GM23338 (cell line): ENCODE results near the gene SMIM45.

ENCODE experiments used
- ATAC-seq: fragments of 200-7000 bp; cut with Tn5 transposase; 3 replicates; pipeline ENCODE4 v1.9.1; 2020
- DNase-seq: peaks from one replicate; pipeline ENCODE4 v3.0.0-alpha.2; 2015; ENCODE audit warnings: low spot score
- H2AFZ ChIP-seq: fragments of 200-600 bp; sonication (generic); 2 replicates; pipeline ENCODE4 v1.8.0; 2016; ENCODE audit warnings: antibody characterized with exemption, mild to moderate bottlenecking, moderate library complexity
- H3F3A ChIP-seq: fragments of 200-600 bp; sonication (generic); replicated peaks from 2 replicates; pipeline ENCODE4 v1.8.0; 2017; ENCODE audit warnings: antibody characterized with exemption, mixed run types, low read depth
- H3K27ac ChIP-seq: fragments of 200-600 bp; sonication (generic); 2 replicates; pipeline ENCODE4 v1.6.1; 2016; ENCODE audit warnings: low read depth
- H3K27me3 ChIP-seq: fragments of 200-600 bp; sonication (generic); 2 replicates; pipeline ENCODE4 v1.8.0; 2016; ENCODE audit warnings: mild to moderate bottlenecking, mixed run types, moderate library complexity; ENCODE audit not compliant: insufficient read depth
- H3K36me3 ChIP-seq: fragments of 200-600 bp; sonication (generic); 2 replicates; pipeline ENCODE4 v1.8.0; 2016; ENCODE audit warnings: mild to moderate bottlenecking; ENCODE audit not compliant: insufficient read depth
- H3K4me1 ChIP-seq: fragments of 200-600 bp; sonication (generic); 2 replicates; pipeline ENCODE4 v1.8.0; 2016; ENCODE audit warnings: mild to moderate bottlenecking, moderate library complexity; ENCODE audit not compliant: insufficient read depth
- H3K4me2 ChIP-seq: fragments of 200-600 bp; sonication (generic); 2 replicates; pipeline ENCODE4 v1.7.1; 2017; ENCODE audit warnings: mixed run types
- H3K4me3 ChIP-seq: fragments of 200-600 bp; sonication (generic); 2 replicates; pipeline ENCODE4 v1.6.1; 2016; ENCODE audit warnings: mixed run types
- H3K79me2 ChIP-seq: fragments of 200-600 bp; sonication (generic); replicated peaks from 2 replicates; pipeline ENCODE4 v1.8.0; 2017; ENCODE audit warnings: mild to moderate bottlenecking; ENCODE audit not compliant: insufficient read depth
- H3K9me2 ChIP-seq: fragments of 200-600 bp; sonication (generic); 2 replicates; pipeline ENCODE4 v1.8.0; 2017; ENCODE audit not compliant: insufficient read depth
- H4K20me1 ChIP-seq: fragments of 200-600 bp; sonication (generic); replicated peaks from 2 replicates; pipeline ENCODE4 v1.8.0; 2017; ENCODE audit warnings: mild to moderate bottlenecking; ENCODE audit not compliant: insufficient read depth
- H3K27ac Mint-ChIP-seq: 2 replicates; pipeline ENCODE4 v1.8.0; 2020; ENCODE audit warnings: inconsistent platforms, mild to moderate bottlenecking, moderate library complexity, mixed read lengths
- H3K27me3 Mint-ChIP-seq: 3 replicates; pipeline ENCODE4 v1.8.0; 2022; ENCODE audit warnings: low read depth, mild to moderate bottlenecking, moderate library complexity, mixed read lengths, inconsistent platforms; ENCODE audit not compliant: insufficient read depth, poor library complexity
- H3K36me3 Mint-ChIP-seq: 3 replicates; pipeline ENCODE4 v1.8.0; 2021; ENCODE audit warnings: low read depth, mild to moderate bottlenecking, inconsistent platforms, moderate library complexity, mixed read lengths
- H3K4me1 Mint-ChIP-seq: 3 replicates; pipeline ENCODE4 v1.8.0; 2020; ENCODE audit warnings: mild to moderate bottlenecking, inconsistent platforms, mixed read lengths
- H3K4me3 Mint-ChIP-seq: 3 replicates; pipeline ENCODE4 v1.8.0; 2021; ENCODE audit warnings: moderate library complexity, mild to moderate bottlenecking, inconsistent platforms, mixed read lengths
- H3K9me3 Mint-ChIP-seq: 3 replicates; pipeline ENCODE4 v1.8.0; 2020; ENCODE audit warnings: moderate library complexity, mild to moderate bottlenecking, inconsistent platforms, mixed read lengths
- CTCF ChIP-seq, 2 experiments: fragments of 200-600 bp in 1 of 2; sonication (generic) in 1 of 2; conservative IDR thresholded peaks; 2 replicates each; pipeline versions ENCODE4 v1.5.1 to v1.6.1; 2016 to 2017; ENCODE audit warnings: antibody characterized with exemption in 2 of 2, low read depth in 2 of 2, mild to moderate bottlenecking in 2 of 2, moderate library complexity in 1 of 2
- EZH2 ChIP-seq: fragments of 200-600 bp; sonication (generic); IDR thresholded peaks from one replicate; pipeline ENCODE4 v1.8.0; 2017; ENCODE audit warnings: antibody characterized with exemption, mild to moderate bottlenecking, low read depth; ENCODE audit not compliant: unreplicated experiment
- EZH2phosphoT487 ChIP-seq: fragments of 200-600 bp; sonication (generic); IDR thresholded peaks from one replicate; pipeline ENCODE4 v1.8.1; 2018; ENCODE audit warnings: antibody characterized with exemption; ENCODE audit not compliant: unreplicated experiment
- JUNB ChIP-seq: IDR thresholded peaks from one replicate; pipeline ENCODE4 v1.6.1; 2016; ENCODE audit warnings: antibody characterized with exemption; ENCODE audit not compliant: unreplicated experiment
- POLR2AphosphoS5 ChIP-seq: IDR thresholded peaks from 2 replicates; pipeline ENCODE4 v1.6.1; 2016; ENCODE audit warnings: antibody characterized with exemption, low read depth
- STAT1 ChIP-seq: IDR thresholded peaks from one replicate; pipeline ENCODE4 v1.6.1; 2016; ENCODE audit warnings: antibody characterized with exemption; ENCODE audit not compliant: unreplicated experiment
- ZNF114 ChIP-seq: fragments of 250-450 bp; sonication (Bioruptor Pico); IDR thresholded peaks from 2 replicates; pipeline ENCODE4 v1.5.0; 2020; ENCODE audit warnings: mild to moderate bottlenecking, moderate library complexity
- ZNF331 ChIP-seq: fragments of 250-450 bp; sonication (Bioruptor Pico); IDR thresholded peaks from 2 replicates; pipeline ENCODE4 v1.5.0; 2020; ENCODE audit warnings: low read depth, mild to moderate bottlenecking, moderate library complexity
- ZNF462 ChIP-seq: fragments of 250-450 bp; sonication (Bioruptor Pico); IDR thresholded peaks from 2 replicates; pipeline ENCODE4 v1.5.0; 2020; ENCODE audit warnings: mild to moderate bottlenecking, moderate library complexity
- TF ChIP-seq, protein P1 (sequence below): IDR thresholded peaks from 2 replicates; pipeline ENCODE4 v1.6.1; 2016; ENCODE audit warnings: antibody characterized with exemption

SMIM45 gene

DNA sequence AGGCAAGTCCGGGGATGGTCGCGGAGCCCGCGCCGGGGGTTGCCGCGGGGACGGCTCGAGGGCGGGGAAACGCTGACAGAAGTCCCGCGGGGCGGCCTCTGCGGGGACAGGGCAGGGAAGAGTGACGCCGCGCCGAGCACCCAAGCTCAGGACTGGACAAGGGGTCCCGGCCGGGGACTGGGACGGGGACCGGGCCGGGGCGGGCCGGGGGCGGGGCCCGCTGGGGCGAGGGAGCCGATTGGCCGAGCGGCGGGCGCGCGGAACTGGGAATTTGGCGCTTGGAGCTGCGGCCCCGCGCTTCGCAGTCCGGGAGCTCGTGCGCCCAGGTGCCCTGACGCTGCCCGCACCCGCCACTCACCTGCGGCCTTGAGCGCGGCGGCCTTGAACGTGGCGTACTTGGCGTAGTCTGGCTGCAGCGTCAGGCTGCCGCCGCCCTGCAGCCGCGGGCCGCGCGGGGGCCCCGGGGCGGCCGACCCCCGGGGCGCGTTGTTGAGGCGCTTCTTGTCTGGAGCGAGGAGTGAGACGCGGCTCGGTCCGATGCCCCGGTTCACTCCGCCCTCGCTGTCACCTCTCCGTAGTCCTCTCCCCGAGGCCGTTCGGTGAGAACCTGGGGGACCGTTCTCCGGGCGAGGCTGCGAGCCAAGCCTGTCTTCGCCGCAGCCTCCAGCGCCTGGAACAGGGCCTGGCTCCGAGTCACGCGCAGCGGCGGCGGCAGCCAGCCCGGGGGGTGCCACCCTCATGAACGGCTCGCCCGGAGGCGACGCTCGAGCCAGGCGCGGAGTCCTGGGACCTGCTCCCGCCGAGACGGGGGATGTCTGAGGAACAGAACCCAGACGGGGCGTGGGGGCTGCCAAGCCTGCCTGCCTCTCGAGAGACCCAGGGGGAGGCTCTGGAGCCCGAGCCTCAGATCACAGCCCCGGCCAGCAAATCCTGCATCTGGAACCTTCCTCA lies 41.6 kb upstream of the SMIM45 start:
- H3K79me2 ChIP-seq: no peaks in the 10 kb centered on the region
- Mint-ChIP-seq H3K27me3 (peaks cover 68% of the 10 kb centered on the region), H3K4me1 (peaks cover 12% of the 10 kb centered on the region; the same call in 2 of the 3 replicates), H3K9me3 (peaks cover 6% of the 10 kb centered on the region), H3K27ac (no peak overlapping the region), H3K4me3 (no peak overlapping the region), H3K36me3 (peaks cover 5% of the 10 kb centered on the region)
- peaks cover 20% of the 10 kb centered on the region for H3F3A ChIP-seq
- H3K4me3 ChIP-seq: peak overlapping the region; percentile 48; the same call in 1 of the 2 replicates
- H2AFZ ChIP-seq: no peak overlapping the region
- no peak overlapping the region for H3K27ac ChIP-seq
- H3K4me1 ChIP-seq: peaks cover 9% of the 10 kb centered on the region; the same call in 1 of the 2 replicates
- no peak for TF ChIP-seq EZH2phosphoT487
- TF ChIP-seq EZH2: peak; percentile 88
- H3K27me3 ChIP-seq: peaks cover 71% of the 10 kb centered on the region
- H4K20me1 ChIP-seq: peaks cover 5% of the 10 kb centered on the region
- H3K9me2 ChIP-seq: no peaks in the 10 kb centered on the region
- H3K4me2 ChIP-seq: peak overlapping the region; percentile 73
- peak; percentile 79 for DNase-seq
- no peaks in the 10 kb centered on the region for H3K36me3 ChIP-seq
- peak; percentile 32 for ATAC-seq

DNA sequence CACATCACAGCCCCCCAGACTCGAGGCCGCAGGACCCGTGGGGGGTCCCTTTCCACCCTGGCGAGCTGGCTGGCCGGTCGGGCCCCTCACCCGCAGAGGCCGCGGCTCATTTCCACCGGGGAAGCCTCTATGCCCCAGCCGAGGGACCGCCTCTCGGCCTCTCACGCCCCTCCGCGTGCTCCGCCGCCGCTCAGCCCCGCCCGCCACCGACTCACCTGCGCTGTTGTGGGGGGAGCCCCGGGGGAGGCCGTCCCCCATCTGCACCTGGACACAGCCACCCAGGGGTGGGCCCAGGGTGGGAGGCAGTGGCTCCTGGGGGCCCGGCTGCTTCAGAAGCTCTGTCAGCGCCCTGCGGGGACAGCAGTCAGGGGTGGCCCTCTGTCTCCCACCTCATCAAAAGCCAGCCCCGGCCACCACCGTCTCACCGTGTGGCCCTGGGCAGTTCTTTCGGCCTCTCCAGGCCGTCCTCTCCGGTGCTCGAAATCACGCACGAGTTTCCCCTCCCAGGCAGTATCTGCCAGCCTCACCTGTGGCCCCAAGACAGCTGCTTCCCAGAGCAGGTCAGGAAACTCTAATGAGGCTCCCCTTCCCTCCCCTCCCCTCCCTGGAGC lies 40.8 kb upstream of the SMIM45 start:
- Histone ChIP-seq H2AFZ (no peak overlapping the region), H3K9me2 (no peaks in the 10 kb centered on the region), H4K20me1 (peaks cover 8% of the 10 kb centered on the region), H3K4me3 (peak overlapping the region; percentile 48; the same call in 1 of the 2 replicates), H3K79me2 (no peaks in the 10 kb centered on the region), H3K27ac (no peak overlapping the region), H3F3A (peaks cover 20% of the 10 kb centered on the region), H3K4me1 (peaks cover 17% of the 10 kb centered on the region; the same call in 1 of the 2 replicates), H3K4me2 (peak overlapping the region; percentile 73), H3K27me3 (peaks cover 79% of the 10 kb centered on the region), H3K36me3 (no peaks in the 10 kb centered on the region)
- Mint-ChIP-seq H3K9me3 (peaks cover 6% of the 10 kb centered on the region), H3K27ac (no peak overlapping the region), H3K4me3 (peak overlapping the region; percentile 54; the same call in 2 of the 3 replicates), H3K27me3 (peaks cover 71% of the 10 kb centered on the region), H3K4me1 (peaks cover 18% of the 10 kb centered on the region), H3K36me3 (peaks cover 2% of the 10 kb centered on the region; the same call in 2 of the 3 replicates)
- DNase-seq (peak; percentile 28), ATAC-seq (no peak)
- TF ChIP-seq STAT1: no peak
- TF ChIP-seq EZH2: no peak
- TF ChIP-seq JUNB: no peak
- TF ChIP-seq POLR2AphosphoS5: no peak
- TF ChIP-seq ZNF462 (CRISPR knock-in tag): no peak
- no peak for TF ChIP-seq CTCF (conservative IDR thresholded peaks at IDR 0.05; ENCODE audit: low read depth in 2 of 2)
- no peak for TF ChIP-seq ZNF331
- no peak for TF ChIP-seq ZNF114
- TF ChIP-seq, protein P1, sequence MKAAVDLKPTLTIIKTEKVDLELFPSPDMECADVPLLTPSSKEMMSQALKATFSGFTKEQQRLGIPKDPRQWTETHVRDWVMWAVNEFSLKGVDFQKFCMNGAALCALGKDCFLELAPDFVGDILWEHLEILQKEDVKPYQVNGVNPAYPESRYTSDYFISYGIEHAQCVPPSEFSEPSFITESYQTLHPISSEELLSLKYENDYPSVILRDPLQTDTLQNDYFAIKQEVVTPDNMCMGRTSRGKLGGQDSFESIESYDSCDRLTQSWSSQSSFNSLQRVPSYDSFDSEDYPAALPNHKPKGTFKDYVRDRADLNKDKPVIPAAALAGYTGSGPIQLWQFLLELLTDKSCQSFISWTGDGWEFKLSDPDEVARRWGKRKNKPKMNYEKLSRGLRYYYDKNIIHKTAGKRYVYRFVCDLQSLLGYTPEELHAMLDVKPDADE: no peak
